Measurements from ENCODE around the gene SLC16A12.

The SLC16A12 gene

GRCh38 chr10:89389254-89389653 is 146.1 kb downstream of the SLC16A12 start:
- H3K9me3 ChIP-seq (ENCODE audit: control insufficient read depth in 5 of 5, low read length in 5 of 5), result no peaks in the 10 kb centered on the region
- H3K36me3 ChIP-seq (ENCODE audit: control insufficient read depth in 5 of 5, insufficient read depth in 5 of 5, low read length in 5 of 5), result no peaks in the 10 kb centered on the region
- H3K4me3 ChIP-seq (ENCODE audit: low read depth in 1 of 5, low read length in 5 of 5), result no peak overlapping the region
- no peak overlapping the region for H3K9ac ChIP-seq (ENCODE audit: low read length in 5 of 5)
- no peak overlapping the region for H3K27ac ChIP-seq (ENCODE audit: low read depth, low read length)
- peaks cover 0 to 32% (median 29%) of the 10 kb centered on the region in 5 donors for H3K4me1 ChIP-seq (ENCODE audit: control insufficient read depth in 5 of 5, insufficient read depth in 5 of 5, low read length in 5 of 5)
- H3K27me3 ChIP-seq (ENCODE audit: control insufficient read depth in 5 of 5, insufficient read depth in 4 of 5, low read length in 5 of 5), result no peaks in the 10 kb centered on the region

GRCh38 chr10:89388806-89389205 is 146.6 kb downstream of the SLC16A12 start:
- Histone ChIP-seq H3K9ac (ENCODE audit: low read length in 5 of 5) (no peak overlapping the region), H3K4me1 (ENCODE audit: control insufficient read depth in 5 of 5, insufficient read depth in 5 of 5, low read length in 5 of 5) (peaks cover 0 to 30% (median 24%) of the 10 kb centered on the region in 5 donors), H3K9me3 (ENCODE audit: control insufficient read depth in 5 of 5, low read length in 5 of 5) (no peaks in the 10 kb centered on the region), H3K4me3 (ENCODE audit: low read depth in 1 of 5, low read length in 5 of 5) (no peak overlapping the region), H3K27me3 (ENCODE audit: control insufficient read depth in 5 of 5, insufficient read depth in 4 of 5, low read length in 5 of 5) (no peaks in the 10 kb centered on the region), H3K27ac (ENCODE audit: low read depth, low read length) (no peak overlapping the region), H3K36me3 (ENCODE audit: control insufficient read depth in 5 of 5, insufficient read depth in 5 of 5, low read length in 5 of 5) (no peaks in the 10 kb centered on the region)

- no peak overlapping the region for H3K27ac ChIP-seq (ENCODE audit: low read depth, low read length)
- H3K36me3 ChIP-seq (ENCODE audit: control insufficient read depth in 5 of 5, insufficient read depth in 5 of 5, low read length in 5 of 5), result no peaks in the 10 kb centered on the region
- no peaks in the 10 kb centered on the region for H3K9me3 ChIP-seq (ENCODE audit: control insufficient read depth in 5 of 5, low read length in 5 of 5)
- H3K9ac ChIP-seq (ENCODE audit: low read length in 5 of 5), result no peak overlapping the region
- no peak overlapping the region for H3K4me3 ChIP-seq (ENCODE audit: low read depth in 1 of 5, low read length in 5 of 5)
- no peaks in the 10 kb centered on the region for H3K27me3 ChIP-seq (ENCODE audit: control insufficient read depth in 5 of 5, insufficient read depth in 4 of 5, low read length in 5 of 5)
- peaks cover 0 to 4% (median 0%) of the 10 kb centered on the region in 5 donors for H3K4me1 ChIP-seq (ENCODE audit: control insufficient read depth in 5 of 5, insufficient read depth in 5 of 5, low read length in 5 of 5)
Measured at GRCh38 chr10:89384474-89385340, 150.7 kb downstream of the SLC16A12 start.

DNA sequence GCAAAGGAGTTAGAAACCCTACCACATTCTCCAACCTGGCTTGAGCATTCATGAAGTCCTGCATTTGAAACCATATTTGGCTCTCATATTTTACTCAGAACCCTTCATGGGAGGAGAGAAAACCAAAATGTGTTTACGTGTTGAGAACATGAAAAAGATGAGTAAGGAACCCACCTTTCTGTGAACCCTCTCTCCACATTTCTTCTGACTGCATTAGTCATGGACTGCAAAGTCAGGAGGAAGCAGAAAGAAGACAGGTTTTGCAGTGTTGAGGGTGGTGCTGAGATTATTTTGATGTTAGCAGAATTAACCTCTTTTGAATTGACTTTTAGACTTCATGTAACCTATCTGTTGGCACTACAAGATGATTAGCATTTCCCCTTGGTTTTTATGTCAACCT is 152.6 kb downstream of the SLC16A12 start:
- H3K9me3 ChIP-seq (ENCODE audit: control insufficient read depth in 5 of 5, low read length in 5 of 5), result no peaks in the 10 kb centered on the region
- no peak overlapping the region for H3K27ac ChIP-seq (ENCODE audit: low read depth, low read length)
- H3K4me3 ChIP-seq (ENCODE audit: low read depth in 1 of 5, low read length in 5 of 5), result no peak overlapping the region
- no peak overlapping the region for H3K9ac ChIP-seq (ENCODE audit: low read length in 5 of 5)
- no peaks in the 10 kb centered on the region for H3K27me3 ChIP-seq (ENCODE audit: control insufficient read depth in 5 of 5, insufficient read depth in 4 of 5, low read length in 5 of 5)
- H3K4me1 ChIP-seq (ENCODE audit: control insufficient read depth in 5 of 5, insufficient read depth in 5 of 5, low read length in 5 of 5), result peaks cover 0 to 4% (median 0%) of the 10 kb centered on the region in 5 donors
- H3K36me3 ChIP-seq (ENCODE audit: control insufficient read depth in 5 of 5, insufficient read depth in 5 of 5, low read length in 5 of 5), result no peaks in the 10 kb centered on the region
